Measurements from ENCODE around the gene ZNF839.

The ZNF839 gene

DNA sequence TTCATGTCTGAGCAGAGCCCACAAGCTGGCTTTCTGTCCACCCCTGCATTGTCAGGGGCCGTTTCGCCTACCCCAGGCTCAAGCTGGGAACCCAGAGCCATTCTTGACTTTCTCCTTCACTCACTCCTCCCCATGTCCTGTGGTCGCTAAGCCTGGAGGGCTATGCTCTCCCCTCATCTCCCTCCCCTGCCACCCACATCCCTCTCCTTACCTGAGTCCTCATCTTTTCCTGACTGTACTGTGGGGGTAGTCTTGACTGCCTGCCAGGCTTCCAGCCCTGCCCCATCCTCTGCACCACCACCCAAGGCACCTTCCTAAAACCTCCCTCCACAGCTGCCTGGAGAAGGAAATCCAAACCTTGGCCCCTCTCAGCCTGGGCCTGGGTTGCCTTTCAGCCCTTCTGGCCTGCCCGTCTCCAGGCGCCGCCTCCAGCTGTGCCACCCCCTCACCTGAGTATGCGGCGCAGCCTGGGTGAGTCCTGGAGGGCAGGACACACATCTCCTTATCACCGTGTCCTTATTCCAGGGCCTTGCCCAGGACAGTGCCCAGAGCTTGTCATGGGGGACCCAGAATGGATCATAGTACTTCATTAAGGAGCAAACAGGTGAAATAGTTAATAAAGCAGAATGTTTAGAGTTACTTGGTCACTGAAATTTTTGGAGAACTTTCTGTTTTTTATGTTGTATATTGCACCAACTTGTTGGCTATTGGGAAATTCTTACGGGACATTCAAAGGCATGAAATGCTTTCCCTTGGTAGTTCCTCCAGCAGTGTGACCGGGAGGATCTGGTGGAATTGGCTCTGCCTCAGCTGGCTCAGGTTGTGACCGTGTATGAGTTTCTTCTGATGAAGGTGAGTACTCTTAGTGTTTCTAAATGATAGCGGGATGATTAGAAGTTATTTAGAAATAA, 14.5 kb downstream of the ZNF839 start:
- TF ChIP-seq, protein P1, sequence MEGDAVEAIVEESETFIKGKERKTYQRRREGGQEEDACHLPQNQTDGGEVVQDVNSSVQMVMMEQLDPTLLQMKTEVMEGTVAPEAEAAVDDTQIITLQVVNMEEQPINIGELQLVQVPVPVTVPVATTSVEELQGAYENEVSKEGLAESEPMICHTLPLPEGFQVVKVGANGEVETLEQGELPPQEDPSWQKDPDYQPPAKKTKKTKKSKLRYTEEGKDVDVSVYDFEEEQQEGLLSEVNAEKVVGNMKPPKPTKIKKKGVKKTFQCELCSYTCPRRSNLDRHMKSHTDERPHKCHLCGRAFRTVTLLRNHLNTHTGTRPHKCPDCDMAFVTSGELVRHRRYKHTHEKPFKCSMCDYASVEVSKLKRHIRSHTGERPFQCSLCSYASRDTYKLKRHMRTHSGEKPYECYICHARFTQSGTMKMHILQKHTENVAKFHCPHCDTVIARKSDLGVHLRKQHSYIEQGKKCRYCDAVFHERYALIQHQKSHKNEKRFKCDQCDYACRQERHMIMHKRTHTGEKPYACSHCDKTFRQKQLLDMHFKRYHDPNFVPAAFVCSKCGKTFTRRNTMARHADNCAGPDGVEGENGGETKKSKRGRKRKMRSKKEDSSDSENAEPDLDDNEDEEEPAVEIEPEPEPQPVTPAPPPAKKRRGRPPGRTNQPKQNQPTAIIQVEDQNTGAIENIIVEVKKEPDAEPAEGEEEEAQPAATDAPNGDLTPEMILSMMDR (IDR thresholded peaks at IDR 0.05; ENCODE audit: extremely low read depth, missing control alignments): no peak
- no peak for DNase-seq (ENCODE audit: low spot score)

DNA sequence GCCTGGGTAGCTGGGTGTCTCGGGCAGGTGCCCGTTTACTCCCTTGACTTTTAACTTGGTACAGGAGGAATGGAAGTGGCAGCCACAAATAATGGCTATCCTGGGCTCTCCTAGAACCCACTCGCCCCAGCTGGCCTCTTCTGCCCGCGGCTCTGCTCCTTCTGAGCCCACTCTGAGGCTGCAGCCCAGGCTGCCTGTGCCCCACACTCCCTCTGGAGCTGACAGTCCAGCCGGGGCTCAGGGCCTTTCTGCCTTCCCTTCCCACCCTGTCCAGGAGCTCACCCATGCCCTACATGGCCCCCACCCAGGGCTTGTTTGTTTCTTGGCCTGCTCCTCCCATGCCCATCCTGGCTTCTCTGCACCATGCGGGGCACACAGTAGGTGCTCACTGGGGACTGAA, 15.6 kb downstream of the ZNF839 start:
- TF ChIP-seq, protein P1 (IDR thresholded peaks at IDR 0.05; ENCODE audit: extremely low read depth, missing control alignments): no peak
- DNase-seq (ENCODE audit: low spot score): no peak

DNA sequence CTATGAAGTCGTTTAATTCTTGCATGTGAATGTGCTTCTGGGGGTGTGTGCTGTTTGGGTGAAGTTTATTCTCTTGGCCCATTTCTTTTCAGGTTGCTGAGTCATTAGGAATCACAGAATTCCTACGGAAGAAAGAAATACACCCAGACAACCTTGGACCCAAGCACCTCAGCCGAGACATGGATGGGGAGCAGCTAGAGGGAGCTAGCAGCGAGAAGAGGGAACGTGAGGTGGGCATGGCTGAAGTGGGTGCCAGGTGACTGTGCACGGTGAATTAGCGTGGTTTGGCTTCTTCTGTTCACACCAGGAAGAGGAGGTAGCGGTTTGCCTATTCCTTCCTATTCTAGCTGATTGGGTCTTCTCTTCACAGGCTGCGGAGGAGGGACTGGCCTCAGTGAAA, 19.2 kb downstream of the ZNF839 start:
- TF ChIP-seq, protein P1 (IDR thresholded peaks at IDR 0.05; ENCODE audit: extremely low read depth, missing control alignments): no peak
- DNase-seq (ENCODE audit: low spot score): no peak

DNA sequence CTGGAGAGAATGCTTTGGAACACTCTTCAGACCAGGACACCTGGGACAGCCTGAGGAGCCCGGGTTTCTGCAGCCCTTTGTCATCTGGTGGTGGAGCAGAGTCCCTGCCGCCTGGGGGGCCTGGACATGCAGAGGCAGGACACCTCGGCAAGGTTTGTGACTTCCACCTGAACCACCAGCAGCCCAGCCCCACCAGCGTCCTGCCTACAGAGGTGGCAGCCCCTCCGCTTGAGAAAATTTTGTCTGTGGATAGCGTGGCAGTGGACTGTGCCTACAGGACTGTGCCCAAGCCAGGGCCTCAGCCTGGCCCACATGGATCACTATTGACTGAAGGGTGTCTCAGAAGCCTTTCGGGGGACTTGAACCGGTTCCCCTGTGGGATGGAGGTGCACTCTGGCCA, 22.0 kb downstream of the ZNF839 start:
- TF ChIP-seq, protein P1 (IDR thresholded peaks at IDR 0.05; ENCODE audit: extremely low read depth, missing control alignments): no peak
- DNase-seq (ENCODE audit: low spot score): no peak

DNA sequence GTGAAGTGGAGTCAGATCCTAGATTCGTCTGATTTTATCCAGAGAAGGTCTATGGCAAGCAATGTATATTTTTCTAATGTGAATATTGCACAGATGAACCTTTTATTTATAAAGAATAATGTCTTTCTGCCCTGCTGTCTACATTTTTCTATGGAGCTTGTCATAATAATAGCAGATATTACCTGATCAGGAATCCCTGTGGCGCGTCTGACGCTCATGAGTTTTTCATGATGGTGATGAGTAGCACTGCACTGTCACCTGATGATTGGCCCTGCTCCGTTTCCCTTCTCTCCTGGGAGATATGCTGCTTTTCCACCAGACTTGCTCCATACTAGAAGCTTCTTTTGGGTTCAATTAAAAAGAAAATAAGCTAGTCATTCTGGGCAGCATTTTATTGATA, 22.7 kb downstream of the ZNF839 start:
- DNase-seq (ENCODE audit: low spot score): no peak

DNA sequence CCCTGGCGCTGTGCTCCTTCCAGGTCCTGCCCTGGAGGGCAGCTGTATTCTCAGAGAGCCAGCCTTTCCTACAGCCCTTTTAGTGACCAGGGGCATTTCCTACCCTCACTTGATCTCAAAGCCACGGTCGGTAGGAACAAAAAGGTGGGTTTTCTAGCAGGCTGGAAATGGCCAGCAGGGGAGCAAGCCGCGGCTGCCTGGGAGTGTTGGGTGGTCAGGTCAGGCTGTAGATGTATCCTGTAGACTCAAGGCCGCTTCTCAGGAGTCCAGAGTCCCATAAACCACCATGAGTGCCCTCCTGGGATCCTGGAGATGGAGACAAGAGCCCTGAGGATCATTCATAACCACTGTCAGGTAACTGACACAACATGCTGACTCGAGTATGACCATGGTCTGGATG, 24.5 kb downstream of the ZNF839 start:
- no peak for DNase-seq (ENCODE audit: low spot score)
- TF ChIP-seq, protein P1 (IDR thresholded peaks at IDR 0.05; ENCODE audit: extremely low read depth, missing control alignments): no peak

More for the DNA sequence above, 22.7 kb downstream of the ZNF839 start:
- TF ChIP-seq, protein P1 (IDR thresholded peaks at IDR 0.05; ENCODE audit: extremely low read depth, missing control alignments): no peak

DNA sequence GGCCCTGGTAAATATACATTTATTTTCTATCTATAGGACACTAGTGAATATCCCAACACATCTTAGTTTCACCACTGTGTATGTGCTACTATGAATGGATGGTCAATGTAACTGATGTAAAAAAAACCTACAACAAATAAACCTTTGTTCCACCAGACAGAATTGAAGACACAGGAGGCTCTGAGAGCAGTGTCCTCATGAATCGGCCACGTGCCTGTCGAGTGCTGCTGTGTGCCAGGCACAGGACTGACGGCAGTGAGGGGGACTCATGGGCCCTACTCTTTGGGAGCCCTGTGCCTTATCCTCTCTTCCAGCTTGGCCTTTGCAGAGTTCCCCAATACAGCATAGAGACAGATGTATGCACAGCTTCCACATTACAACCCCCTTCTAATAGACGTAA, 24.9 kb downstream of the ZNF839 start:
- DNase-seq (ENCODE audit: low spot score): no peak
- TF ChIP-seq, protein P1 (IDR thresholded peaks at IDR 0.05; ENCODE audit: extremely low read depth, missing control alignments): no peak
